Activated CD4-positive, CD25-positive, alpha-beta regulatory T cell (primary cell): ENCODE data around the gene NDUFAF8.

Experiments used
- DNase-seq, 4 experiments: peaks; one replicate each; lab custom pipeline; 2025; lab: John Stamatoyannopoulos, UW

The NDUFAF8 gene

DNA sequence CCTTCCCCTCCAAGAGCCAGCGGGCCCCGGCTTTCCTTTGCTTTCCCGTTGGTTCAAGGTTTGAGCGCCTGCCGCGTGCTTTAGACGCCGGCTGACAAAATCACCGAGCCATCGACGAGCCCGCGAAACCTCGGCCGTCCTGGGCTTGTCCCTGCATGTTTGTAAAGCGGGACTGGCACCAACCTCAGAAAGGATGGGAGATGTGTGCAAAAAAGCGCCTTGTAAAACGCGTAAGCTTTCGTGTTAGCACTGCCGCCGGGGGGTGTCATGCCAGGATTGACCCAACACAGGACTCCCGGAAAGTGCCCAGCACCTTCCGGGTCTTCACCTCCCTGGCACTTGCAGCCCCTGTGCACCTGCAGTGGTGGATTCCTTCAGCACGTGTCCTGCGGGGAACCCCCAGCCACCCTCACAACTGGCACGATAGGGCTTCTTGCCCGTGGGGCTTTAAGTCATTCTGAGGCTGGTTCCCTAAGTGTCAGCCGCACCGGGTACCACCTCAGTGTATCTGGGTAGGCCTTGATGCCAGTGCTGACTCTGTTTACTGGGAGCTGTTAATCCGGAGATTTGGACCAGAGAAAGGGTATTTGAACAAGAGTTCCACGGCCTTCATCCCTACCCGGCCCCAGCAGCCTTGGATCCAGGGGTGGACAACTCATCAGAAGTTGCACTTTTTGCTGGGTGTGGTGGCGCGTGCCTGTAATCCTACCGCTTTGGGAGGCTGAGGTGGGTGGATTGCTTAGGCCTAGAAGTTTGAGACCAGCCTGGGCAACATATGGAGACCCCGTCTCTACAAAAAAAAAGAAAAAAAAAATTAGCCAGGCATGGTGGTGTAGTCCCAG is 817 bp downstream of the NDUFAF8 start:
- DNase-seq, result peak in 1 of 4 experiments; percentile 22

DNA sequence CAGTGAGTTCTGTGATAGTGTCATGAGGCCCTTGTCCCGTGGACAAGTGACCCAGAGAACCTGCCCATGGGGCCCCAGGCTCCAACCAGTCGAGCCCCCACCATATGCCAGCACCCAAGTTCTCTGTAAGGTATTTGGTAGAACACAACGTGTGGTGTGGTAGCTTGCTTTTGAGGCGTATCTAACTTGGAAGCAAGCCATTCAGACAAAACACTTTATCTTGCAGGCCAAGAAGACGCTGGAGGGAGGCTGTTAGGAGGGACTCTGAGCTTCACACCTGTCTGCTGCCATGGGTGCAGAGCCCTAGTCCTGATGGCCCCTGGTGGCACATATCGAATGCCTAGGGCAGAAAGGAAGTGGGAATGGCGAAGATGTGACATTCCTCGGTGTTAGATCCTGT is 1.6 kb downstream of the NDUFAF8 start:
- DNase-seq, result no peak

DNA sequence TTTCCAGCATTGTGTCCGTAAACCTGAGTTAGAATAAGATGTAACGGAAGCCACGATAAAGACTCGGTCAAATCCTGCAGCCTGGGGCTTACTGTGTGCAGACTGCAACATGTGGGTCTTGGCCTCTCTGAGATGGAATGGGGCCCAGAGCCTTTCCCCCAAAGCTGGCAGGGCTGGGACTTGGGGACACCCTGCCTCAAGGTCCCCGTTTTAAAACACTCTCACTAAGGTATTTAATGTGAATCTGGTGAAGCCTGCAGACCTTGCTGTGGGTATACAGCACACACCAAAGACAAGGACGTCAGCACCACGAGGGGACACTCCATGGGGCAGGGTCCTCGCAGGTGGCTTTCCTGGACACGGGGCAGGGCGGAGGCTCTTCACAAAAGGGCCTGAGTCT is 2.1 kb downstream of the NDUFAF8 start:
- DNase-seq, result no peak

DNA sequence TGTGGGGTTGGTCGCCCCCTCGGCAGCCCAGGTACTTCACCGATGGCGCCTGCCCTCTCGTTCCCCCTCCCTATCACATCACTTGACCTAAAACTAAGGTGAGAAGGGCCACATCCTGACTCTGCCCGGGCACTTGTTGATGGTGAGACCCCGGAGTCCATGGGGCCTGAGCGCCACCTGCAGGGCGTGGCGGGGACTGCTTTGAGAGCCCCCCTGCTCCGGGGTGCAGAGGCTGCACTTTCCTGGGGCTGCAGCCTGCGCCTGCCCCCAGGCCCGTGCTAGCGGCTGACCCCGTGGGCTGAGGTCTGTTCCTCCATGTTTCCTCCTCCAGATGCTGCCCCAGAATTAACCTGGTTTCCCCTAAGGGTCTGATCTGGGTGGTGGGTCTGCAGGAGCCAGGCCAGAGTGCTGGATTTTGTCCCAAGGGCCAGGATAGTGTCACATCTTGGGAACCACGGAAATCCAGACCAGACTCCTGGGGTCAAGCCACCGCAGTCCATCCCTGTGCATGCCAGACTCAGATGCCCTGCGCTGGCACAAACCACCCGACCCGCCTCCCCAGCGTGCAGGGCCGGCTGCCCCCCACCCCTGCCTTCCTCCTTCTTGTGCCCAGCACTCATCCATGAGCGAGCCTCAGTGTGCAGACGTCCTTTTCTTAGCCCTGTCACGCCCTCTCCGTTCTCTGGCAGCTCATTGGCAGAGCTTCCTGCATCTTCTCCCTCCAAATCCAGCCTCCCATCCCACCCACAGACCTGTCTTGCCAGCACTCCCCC is 2.7 kb downstream of the NDUFAF8 start:
- DNase-seq, result peak; percentile 41 to 61 (median 49)

DNA sequence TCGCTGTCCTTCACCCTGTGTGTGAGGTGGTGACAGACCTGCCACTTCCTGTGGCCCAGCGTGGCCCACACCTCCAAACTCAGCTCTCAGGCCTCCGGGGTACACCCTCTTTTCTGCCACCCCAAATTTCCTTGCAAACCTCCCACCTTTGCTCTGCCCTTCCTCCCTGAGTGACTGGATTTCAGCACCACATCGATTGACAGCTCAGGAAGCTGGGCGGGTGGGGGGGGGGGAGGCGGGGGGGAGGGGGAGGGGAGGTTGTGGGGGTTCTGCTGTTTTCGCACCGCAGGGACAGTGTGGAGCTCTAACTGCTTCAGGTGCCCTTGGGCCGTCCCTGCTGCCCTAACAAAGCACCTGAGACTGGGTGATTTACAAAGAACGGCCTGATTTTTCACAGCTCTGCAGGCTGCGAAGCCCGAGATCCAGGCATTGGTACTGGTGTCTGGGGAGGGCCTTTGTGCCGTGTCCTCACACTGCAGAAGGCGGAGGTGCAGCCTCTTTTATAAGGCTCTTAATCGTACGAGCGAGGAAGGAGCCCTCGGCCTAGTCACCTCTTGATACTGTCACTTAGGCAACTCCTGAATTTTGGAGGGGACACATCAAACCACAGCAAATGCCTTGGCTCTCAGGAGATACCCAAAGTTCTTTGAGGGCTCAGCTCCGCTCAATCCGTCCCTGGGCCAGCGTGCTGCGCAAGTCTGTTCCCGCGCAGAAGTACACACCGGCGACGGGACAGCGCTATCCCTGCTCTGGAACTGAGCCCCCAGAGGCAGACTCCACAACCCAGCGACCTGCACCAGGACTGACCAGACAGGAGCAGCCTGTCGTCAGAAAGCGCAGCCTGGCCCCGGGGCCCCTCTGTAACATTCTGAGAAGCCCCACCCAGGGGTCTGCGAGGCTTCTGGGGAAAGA is 3.6 kb downstream of the NDUFAF8 start:
- no peak for DNase-seq

DNA sequence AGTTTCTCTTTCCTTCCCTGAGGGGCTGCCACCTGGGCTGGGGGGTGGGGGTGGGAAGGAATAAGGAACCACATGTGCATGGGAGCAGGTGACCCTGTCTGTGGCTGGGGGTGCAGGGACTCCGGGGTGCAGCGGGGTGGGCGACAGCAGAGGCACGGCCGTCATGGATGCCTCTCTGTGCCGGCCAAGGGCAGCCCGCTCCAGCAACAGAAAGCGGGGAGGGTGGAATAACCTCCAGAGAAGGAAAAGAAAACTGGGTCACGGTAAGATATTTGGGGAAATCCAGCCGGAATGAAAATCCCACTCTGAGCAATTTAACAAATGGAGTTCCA is 4.2 kb downstream of the NDUFAF8 start:
- no peak for DNase-seq

DNA sequence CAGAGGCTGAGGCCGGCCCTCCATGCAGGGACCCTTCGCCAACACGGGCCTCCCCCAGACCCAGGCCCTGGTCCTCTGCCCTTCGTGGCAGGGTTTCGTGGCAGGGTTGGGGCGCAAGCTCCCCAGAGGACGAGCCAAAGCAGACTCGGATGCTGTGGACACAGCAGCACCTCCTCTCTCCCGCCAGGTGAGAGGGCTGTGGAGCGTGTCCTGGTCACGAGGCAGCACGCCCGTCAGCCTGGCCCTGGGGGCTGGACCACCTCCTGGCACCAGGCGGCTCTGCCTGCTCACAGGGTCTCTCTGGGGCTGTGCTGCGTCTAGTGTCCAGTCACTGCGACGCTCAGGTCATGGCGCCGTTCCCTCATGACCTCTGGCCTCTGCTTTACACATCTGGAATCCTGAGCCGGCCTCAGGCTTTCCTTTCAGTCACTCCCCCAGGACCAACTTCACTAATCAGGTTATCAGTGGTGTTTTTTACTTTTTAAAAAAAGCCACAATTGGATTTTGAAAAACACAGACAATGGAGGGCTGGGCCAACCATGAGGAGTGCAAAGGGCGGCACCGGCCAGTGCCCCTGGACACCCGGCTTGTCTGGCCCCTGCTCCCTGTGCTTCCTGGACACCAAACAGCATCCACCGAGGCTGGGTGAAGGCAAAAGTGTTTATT is 5.4 kb downstream of the NDUFAF8 start:
- no peak for DNase-seq

DNA sequence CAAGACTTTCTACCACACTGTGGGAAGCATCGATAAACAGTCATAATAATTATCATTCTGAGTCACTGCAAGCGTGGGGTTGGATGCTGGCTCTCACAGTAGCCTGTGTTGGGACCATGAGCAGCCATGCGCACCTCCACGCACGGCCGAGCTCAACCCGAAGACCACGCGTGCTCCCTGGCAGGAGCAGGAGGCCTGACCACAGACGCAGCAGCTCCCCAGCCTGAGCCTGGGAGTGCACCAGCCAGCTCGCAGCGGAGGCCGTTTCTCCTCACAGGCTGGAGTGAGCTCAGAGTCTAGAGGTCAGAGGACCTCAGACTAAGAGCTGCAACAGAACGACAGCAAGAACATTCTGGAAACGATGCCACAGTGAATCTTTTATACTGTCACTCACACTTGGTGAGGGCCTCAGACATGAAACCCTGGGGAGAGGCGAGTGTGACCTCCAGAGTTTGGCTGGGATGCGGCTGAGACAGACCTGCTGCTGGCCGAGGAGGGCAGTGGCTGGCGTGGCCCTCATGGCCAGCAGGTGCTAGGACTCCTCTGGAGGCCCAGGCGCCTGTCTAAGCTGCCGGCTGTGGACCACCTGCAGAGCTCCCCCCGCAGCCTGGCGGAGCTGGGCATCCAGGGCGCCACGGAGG is 6.0 kb downstream of the NDUFAF8 start:
- no peak for DNase-seq

DNA sequence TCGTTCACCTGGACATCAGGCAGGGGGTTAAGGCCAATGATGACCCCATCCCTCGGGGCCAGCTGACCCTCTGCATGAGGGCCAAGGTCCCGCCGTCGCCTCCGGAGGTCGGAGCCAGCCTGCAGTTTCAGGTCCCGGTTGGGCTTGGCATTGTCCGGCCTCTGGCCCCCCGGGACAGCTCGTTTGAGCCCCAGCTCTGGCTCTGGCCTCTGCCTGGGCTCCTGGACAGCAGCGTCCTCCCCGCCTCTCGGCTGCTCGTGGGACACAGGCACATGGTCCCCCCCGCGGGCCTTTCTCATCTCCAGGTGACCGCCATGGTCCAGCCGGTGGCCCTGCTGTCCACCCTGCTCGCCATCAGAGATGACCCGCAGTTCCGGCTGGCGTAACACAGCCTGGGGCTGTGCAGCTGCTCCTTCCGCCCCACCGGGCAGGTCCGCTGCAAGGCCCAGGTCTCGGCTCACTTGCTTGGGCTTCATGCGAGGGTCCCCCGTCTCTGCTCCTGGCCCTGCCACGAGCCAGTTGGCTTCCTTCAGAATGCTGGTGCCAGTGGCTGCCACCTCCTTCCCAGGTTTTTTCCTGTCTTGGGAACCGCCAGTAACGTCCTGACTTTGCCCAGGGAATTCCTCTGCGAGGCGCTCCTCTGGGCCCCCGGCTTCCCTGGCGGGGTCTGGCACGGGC is 6.7 kb downstream of the NDUFAF8 start:
- no peak for DNase-seq

DNA sequence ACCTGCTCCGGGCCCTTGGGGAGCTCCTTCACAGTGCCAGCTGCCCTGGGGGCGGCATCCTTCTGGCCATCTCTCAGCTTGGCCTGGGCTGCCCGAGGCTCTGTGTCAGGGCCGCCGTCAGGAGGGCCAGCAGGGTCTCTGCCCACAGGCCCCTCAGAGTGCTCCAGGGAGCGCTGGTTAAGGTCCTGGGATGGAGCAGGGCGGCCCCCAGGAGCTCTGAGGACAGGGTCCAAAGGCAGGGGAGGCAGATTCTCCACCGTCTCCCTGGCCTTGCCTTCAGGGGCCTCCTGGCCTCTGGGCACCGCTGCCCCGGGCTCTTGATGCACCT is 7.2 kb downstream of the NDUFAF8 start:
- no peak for DNase-seq

DNA sequence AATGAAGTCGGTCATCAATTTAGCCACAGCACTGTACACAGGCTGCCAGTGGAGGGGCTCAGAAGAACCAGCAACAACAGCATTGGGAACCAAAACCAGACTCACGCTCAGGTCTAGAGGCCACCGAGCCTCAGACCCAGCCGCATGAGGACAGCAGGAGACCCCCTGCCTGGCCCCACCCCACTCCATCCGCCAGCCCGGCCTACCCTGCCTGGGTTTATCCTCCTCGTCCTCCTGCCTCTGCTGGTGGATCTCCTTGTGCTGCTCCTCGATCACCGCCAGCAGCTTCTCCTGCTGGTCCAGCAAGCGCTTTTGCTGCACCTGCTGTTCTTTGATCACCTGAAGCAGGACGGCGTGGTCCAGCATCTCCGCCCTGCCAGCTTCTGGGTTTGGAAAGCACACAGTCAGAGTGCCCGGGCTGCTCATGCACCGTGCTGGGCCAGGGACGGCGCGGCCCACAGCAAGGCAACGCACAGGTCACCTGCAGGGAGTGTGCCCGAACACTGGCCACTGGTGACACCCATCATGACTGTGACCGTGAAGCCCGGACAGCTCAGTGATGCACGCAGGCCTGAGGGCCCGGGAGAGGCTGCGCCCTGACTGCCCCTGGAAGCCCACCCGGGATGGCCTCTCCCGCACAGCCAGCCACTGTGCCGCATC is 7.7 kb downstream of the NDUFAF8 start:
- DNase-seq, result no peak

DNA sequence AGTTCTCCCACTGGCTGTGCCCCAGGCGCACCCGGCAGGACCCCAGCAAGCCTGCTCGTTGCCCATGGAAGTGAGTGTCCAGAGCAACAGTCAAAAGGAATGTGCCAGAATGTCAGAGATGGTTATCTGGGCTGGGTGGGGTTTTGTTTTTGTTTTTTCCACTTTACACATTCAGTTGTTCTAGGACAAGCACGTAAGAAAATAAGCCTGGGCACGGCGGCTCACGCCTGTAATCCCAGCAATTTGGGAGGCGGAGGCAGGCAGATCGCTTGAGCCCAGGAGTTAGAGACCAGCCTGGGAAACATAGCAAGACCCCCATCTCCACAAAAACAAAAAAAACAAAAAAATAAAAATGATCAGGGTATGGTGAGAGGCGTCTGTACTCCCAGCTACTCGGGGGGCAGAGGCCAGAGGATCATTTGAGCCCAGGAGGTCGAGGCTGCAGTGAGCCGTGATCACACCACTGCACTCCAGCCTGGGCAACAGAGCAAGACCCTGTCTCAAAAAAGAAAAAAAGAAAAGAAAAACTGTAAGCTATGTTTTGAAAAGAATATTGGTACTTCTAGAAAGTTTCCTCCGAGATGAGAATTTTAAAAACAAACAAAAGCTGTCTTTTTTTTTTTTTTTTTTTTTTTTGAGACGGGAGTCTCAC is 8.3 kb downstream of the NDUFAF8 start:
- no peak for DNase-seq

DNA sequence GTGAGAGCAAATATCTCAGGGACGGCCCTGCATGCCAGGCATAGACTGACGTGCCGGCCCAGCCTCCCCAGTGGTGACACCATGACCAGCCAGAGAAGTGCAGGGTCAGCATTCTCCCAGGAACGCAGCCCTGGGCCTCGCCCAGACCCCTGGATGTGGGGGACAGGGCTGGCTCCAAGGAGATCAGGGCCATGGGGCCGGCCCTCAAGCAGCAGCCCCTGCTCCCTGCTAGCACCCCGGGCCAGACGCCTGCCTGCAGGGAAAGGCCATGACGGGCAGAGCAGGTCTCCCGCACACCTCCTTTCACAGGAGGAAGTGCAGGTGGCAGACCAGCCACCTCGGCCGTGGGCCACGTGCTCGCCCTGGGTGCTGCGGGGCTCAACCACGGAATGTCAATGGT is 9.5 kb downstream of the NDUFAF8 start:
- no peak for DNase-seq

DNA sequence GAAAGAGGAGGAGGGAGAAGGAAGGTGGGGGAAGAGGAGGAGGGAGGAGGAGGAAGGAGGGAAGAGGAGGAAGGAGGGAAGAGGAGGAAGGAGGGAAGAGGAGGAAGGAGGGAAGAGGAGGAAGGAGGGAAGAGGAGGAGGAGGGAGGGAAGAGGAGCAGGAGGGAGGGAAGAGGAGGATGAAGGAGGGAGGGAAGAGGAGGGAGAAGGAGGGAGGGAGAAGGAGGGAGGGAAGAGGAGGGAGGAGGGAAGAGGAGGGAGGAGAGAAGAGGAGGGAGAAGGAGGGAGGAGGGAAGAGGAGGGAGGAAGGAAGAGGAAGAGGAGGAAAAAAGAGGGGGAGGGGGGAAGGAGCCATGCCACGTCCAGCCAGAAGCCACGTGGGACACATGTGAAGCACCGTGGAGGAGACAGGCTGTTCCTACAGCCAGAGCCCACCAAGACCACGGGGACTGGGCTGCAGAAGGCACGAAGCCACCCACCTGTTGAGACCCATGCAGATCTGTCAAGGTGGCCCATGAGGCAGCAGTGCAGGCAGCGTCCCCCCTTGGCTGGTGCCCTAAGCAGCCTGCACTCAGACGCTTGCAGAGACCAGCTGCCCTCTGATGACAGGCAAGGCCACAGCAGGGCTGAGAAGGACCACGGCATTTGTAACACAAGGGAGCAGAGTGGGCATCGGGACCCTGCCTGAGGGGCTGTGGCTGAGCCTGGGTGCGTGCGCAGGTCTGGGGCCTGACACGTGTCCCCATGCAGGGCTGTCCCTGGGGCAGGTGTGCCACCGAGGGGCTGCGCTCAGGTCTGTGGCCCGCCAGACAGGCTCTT is 10.3 kb downstream of the NDUFAF8 start:
- no peak for DNase-seq

DNA sequence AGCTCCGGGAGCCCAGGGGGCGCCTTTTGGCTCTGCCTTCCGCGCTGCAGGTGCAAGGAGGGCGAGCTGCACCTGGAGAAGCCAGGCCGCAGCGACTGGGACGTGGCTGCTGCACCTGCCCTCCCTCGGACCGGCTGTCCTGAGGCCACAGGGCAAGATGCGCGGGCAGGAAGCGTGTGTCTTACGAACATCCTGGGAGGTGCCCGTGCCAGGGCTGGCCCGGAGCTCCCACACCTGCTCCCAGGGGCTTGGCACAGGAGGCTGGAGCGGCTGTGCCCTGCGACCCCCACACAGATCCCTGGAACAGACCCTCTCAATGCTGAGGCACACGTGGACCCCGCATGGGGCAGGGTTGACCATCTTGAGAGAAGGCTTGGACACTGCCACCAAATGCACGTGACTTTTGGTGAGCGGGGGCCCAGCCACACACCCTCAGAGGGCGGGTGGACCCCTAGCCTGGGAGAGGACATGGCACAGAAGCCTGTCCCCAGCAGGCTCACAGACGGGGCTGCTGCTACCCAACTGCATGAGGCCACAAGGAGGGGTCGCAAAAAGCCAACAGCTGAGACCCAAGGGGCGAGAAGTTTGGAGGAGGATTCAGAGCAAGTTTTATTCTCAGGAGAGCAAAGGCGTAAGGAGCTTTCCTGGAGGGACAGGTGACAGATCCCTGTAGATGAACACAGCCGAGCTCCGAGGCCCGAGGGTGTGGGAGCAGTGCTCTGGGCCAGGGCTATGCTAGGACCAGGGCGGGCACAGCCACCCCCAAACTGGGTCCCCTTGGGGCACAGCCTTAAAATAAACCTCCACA is 11.4 kb downstream of the NDUFAF8 start:
- DNase-seq, result no peak

DNA sequence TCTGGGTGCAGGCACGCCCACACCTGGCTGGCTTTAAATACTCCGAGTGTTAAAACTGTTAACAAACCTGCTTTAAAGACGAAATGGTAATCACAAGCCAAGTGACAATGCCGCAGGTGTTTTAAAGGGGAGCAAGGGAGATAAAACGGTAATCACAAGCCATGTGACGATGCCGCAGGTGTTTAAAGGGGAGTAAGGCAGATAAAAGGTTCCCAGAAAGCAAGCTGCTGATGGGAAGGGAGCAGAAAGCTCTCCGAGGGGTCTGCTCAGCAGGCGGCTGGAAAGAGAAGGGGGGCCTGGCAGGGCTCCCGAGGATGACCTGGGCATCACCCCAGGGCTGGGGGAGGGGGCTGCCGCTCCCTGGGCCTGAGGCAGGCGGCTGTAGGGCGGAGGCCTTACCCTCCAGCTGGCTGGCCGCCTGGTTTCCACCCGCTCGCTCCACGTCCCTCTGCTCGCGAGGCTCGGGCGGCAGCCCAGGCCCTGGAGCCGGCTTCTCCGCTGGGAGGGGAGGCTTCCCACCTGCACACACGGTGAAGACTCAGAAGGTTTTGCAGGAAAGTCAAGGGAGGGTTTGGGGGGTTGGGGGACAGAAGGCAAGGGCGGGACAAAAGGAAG is 12.1 kb downstream of the NDUFAF8 start:
- DNase-seq, result no peak

DNA sequence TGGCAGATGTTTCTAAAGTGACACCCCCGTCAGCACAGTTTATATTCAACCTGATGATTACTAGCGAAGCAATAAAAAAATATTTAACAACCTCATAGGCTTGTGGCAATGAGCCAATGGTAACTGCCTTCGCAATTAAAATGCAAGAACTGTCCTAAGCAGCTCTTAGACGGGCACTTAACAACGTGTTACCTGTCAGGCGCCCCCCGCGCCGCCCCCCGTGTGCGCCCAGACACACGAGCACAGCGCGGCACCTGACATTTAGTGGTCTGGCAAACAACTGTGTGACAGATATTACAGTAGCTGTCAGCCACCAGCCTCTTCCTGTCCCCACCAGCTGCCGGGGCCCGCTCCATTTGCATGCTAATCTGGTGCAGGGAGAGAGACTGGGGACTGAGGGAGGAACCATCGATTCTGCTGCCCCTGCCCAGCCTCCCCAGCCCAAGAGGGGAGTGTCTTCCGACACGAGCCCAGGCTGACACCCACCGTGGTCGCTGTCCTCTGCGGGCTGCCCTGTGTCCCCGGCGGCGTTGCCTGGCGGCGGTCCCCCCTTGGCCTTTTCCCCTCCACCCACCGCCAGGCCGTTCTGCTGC is 12.7 kb downstream of the NDUFAF8 start:
- DNase-seq, result no peak
